ENCODE measurements around the gene OR2AP1.
"Not testable (repeated sequence)": the region's sequence is repeated elsewhere in the genome, so short reads cannot be mapped to it uniquely, and the experiment has no call there.

The OR2AP1 gene

DNA sequence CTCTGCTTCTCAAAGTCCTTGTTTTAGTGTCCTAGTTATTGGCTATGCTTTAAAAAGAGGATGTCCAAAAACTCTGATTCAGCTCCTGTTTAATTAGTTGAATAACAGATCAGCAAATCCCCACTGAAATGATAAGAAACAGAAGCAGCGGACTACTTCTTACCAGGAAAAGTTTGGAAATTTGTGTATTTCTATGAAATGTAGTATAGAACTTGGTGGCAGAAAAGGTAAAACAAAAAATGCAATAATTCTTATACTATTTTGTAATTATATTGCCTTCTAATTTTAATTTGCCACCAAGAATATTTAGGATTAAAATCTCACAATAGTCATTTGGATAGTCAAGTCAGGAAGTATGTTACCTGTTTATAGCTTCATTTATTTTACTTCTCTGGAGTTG lies at the start of gene OR2AP1:
Gene OR2AP1 (plus strand): TSS at position 301 of the 400 bp plus-strand sequence. CDS start 1,947 bp downstream, outside the sequence.
- no peak for DNase-seq (ENCODE audit: low spot score)

DNA sequence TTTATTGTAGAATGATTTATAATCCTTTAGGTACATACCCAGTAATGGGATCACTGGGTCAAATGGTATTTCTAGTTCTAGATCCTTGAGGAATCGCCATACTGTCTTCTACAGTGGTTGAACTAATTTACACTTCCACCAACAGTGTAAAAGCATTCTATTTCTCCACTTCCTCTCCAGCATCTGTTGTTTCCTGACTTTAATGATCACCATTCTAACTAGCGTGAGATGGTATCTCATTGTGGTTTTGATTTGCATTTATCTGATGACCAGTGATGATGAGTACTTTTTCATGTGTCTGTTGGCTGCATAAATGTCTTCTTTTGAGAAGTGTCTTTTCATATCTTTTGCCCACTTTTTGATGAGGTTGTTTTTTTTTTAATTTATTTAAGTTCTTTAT lies 24.0 kb upstream of the OR2AP1 start:
- DNase-seq (ENCODE audit: low spot score), result not testable (repeated sequence)

GRCh38 chr12:55548756-55549155 lies 23.5 kb upstream of the OR2AP1 start:
- no peak for DNase-seq (ENCODE audit: low spot score)

GRCh38 chr12:55549302-55549701 lies 23.0 kb upstream of the OR2AP1 start, which contains the start of gene OR6C4:
OR6C4 (plus strand) TSS chr12:55549602; CDS start chr12:55551227, 1,625 bp downstream.
- DNase-seq (ENCODE audit: low spot score), result no peak

GRCh38 chr12:55554296-55554695 lies 18.0 kb upstream of the OR2AP1 start:
- no peak for DNase-seq (ENCODE audit: low spot score)

DNA sequence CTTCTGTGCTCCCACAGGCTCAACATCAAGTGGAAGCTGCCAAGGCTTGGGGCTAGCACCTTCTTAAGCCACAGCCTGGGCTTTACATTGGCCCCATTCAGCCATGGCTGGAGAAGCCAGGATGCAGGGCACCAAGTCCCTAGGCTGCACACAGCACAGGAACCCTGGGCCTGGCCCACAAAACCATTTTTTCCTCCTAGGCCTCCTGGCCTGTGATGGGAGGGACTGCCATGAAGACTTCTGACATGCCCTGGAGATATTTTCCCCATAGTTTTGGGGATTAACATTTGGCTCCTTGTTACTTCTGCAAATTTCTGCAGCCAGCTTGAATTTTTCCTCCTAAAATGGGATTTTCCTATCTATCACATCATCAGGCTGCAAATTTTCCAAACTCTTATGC lies 2.2 kb upstream of the OR2AP1 start:
- not testable (repeated sequence) for DNase-seq (ENCODE audit: low spot score)

DNA sequence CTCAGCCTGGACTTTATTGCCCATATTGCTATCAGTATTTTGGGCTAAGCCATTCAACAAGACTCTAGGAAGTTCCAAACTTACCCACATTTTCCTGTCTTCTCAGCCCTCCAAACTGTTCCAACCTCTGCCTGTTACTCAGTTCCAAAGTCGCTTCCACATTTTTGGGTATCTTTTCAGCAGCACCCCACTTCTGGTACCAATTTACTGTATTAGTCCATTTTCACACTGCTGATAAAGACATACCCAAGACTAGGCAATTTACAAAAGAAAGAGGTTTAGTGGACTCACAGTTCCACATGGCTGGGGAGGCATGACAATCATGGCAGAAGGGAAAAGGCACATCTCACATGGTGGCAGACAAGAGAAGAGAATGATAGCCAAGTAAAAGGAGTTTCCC lies 1.6 kb upstream of the OR2AP1 start:
- DNase-seq (ENCODE audit: low spot score), result not testable (repeated sequence)

- DNase-seq (ENCODE audit: low spot score), result no peak
Measured at GRCh38 chr12:55582066-55582465, 9.8 kb downstream of the OR2AP1 start.

DNA sequence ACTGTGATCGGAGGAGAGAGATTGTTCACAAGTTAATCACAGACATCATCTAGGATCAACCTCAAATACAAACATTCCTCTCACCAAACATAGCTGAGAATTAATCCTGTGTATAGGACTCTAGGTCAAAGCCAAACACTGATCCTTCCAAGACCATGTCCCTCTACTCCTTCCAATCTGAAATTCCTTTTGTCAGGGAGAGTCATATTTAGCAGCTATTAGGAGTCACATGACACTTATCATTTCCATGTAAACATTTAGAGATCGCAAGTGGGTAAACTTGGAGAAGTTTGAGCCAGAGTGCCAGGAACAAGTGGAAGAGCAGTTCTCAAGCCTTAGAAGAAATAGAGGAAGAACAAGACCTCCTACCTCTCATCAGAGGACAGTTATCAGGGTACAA lies 13.5 kb downstream of the OR2AP1 start:
- DNase-seq (ENCODE audit: low spot score), result no peak

DNA sequence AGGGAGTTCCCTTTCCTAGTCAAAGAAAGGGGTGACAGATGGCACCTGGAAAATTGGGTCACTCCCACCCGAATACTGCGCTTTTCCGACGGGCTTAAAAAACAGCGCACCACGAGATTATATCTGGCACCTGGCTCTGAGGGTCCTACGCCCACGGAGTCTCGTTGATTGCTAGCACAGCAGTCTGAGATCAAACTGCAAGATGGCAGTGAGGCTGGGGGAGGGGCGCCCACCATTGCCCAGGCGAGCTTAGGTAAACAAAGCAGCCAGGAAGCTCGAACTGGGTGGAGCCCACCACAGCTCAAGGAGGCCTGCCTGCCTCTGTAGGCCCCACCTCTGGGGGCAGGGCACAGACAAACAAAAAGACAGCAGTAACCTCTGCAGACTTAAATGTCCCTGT lies 17.9 kb downstream of the OR2AP1 start:
- DNase-seq (ENCODE audit: low spot score), result not testable (repeated sequence)

- no peak for DNase-seq (ENCODE audit: low spot score)
Measured at GRCh38 chr12:55607821-55608594, 35.7 kb downstream of the OR2AP1 start.

DNA sequence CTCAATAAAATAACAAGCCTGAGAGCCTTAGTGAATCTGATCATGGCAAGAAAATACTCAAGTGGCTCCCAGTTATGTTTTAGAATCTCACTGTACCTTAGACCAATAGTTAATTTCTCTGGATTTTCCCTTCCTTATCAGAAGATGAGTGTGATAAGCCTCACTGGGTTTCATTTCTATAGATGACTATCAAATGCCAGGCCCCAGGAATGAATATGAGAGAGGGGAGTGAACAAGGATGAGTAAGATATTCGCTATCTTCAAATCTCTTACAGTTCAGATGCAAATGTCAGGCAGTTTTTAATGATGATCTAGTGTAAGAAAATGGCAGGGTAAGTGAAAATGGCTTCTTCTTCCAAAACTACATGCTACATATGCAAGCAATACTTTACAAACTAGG lies 38.3 kb downstream of the OR2AP1 start:
- no peak for DNase-seq (ENCODE audit: low spot score)

DNA sequence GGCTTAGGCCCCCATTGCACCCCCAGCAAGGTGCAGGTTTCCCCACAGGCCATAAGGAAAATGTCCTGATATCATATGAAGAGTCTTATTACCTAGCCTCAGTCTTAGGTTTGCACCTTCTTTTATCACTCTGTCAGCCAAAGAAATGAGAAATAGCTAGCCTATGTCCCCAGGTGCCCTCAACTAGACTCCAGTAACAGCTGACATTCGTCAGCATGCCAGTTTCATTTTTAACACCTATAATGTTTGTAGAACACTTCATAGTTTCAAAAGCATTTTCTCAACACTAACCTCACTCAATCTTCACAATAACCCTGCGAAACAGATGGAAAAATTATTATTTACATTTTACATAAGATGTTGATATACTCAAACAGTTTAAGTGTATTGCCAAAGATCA lies 40.4 kb downstream of the OR2AP1 start:
- no peak for DNase-seq (ENCODE audit: low spot score)

GRCh38 chr12:55614764-55615163 lies 42.5 kb downstream of the OR2AP1 start:
- DNase-seq (ENCODE audit: low spot score), result no peak

DNA sequence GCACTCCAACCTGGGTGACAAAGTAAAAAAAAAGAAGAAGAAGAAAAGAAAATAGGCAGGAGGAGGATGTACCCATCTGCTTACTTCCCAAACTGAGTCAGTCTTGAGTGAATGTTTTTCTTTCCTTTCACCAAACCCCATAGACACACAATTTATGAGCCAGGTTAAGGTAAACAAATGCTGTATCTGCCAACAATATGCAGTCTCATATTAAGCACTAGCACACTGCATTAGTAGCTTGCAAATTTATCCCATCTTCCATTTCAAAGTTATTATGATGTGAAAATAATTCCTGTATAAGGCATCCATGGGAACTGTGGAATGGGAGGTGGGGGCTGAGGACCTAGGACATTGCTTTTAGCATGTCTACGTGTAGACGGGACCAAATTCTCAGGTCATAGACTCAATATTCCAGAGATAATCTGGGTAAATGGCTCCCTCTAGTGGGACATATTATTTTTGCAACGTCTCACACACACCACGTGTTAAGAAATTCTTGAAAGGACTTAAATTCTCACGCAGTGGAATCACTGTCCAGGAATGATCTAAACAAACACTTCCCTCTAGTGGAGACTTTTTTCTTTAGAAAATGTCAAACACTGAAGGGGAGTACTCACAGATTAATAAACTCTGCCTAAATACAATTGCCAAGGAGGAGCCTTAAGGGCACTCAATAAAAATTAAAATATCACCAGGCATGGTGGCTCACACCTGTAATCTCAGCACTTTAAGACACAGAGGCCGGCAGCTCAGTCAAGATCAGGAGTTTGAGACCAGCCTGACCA lies 47.3 kb downstream of the OR2AP1 start:
- DNase-seq (ENCODE audit: low spot score), result peak; percentile 70

DNA sequence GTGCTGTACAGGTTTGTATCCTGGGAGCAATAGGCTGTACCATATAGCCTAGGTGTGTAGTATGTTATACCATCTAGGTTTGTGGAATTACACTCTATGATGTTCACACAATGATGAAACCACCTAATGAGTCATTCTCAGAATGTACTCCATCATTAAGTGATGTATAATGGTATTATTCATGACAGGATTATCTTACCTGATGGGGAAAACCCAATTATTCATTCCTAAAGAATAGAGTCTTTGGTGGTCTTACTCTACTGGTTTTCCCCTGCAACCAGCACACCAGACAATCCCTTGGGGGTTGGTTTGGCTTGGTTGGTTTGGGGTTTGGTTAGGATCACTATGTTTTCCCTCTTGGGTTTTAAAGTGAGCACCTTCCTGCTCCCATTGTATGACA lies 51.8 kb downstream of the OR2AP1 start:
- DNase-seq (ENCODE audit: low spot score), result no peak
